Inflammatory macrophage (primary cell): ENCODE measurements around the gene IQCE.
"Not testable (repeated sequence)": the region's sequence is repeated elsewhere in the genome, so short reads cannot be mapped to it uniquely, and the experiment has no call there.

Experiments used
- DNase-seq, 2 donors: peaks; one replicate each; pipeline ENCODE4 v3.0.0-alpha.2; 2020 to 2022

The IQCE gene

DNA sequence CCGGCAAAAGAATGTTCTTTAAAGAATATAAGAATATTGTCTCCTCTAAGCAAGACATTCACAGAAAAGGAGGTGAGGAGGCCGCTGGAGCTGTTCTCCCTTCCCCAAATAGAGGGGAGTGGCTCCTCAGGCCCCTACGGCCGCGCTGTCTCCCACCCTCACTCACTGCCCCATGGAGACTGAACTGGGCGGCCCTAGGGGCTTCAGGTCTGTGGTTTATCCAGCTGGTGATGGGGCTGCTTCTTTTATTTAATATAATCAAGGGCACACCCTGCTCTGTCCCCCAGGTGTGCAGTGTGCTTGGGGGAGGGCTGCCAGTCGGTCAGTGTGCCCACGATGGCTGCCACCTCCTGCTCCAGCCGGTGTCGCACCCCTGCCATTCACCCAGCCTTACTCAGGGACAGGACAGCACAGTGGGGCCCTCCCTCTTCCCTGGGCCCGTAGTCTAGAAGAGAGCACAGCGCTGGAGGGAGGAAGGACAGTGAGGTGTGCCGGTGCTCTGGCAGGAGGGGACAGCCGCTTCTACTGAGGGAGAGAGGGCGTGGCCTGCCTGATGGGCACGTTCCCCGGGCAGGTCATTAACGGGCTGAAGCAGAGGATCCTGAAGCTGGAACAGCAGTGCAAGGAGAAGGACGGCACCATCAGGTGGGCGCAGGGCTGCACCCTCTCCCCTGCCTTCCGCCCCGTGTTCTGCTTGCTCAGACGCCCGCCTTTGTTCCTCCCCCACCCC lies 23.4 kb downstream of the IQCE start:
- no peak for DNase-seq

DNA sequence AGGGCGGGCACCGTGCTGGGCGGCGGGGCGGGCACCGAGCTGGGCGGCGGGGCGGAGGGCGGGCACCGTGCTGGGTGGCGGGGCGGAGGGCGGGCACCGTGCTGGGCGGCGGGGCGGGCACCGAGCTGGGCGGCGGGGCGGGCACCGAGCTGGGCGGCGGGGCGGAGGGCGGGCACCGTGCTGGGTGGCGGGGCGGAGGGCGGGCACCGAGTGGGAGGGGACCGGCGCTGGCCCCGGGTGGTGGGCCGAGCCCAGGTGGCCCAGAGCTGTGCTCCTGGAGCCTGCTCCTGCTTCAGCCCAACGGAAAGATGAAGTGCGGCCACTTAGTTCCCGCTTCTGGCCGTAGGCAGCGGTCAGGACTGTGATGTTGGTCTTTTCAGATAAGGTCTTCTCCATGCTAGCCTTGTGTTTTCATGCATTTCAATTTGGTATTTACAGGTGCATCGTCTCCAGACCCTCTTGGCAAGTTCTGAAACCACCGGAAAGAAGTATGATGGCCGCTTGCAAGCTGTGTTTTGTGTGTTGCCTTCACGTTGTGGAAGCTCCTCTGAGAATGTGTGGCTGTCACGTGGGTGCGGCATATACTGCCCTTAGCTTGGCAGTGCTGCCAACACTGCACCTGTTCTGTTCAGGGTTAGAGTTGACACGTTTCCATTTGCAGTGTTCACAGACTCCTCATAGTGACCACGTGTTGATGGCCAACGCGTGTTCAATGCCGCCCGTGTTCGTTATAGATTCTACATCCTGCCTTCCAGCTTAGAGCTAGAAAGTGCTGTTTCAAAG lies 25.2 kb downstream of the IQCE start:
- no peak for DNase-seq

DNA sequence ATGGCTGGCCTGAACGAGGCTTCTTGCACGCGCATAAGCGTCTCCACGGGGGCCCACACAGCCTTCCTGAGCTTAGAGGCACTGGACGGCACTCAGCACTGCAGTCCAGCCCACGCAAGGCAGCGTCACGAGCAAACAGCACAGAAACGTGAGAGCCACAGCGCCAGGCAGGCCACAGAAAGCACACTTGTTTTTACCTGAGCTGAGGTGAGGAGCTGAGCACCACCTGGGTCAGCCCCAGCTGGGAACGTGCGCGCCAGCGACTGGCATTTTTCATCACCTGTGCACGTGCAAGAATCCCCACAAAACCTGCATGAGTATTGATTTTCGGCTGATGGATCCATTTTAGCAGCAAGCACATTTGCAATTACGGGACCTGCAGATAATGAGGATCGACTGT lies 26.7 kb downstream of the IQCE start:
- no peak for DNase-seq

DNA sequence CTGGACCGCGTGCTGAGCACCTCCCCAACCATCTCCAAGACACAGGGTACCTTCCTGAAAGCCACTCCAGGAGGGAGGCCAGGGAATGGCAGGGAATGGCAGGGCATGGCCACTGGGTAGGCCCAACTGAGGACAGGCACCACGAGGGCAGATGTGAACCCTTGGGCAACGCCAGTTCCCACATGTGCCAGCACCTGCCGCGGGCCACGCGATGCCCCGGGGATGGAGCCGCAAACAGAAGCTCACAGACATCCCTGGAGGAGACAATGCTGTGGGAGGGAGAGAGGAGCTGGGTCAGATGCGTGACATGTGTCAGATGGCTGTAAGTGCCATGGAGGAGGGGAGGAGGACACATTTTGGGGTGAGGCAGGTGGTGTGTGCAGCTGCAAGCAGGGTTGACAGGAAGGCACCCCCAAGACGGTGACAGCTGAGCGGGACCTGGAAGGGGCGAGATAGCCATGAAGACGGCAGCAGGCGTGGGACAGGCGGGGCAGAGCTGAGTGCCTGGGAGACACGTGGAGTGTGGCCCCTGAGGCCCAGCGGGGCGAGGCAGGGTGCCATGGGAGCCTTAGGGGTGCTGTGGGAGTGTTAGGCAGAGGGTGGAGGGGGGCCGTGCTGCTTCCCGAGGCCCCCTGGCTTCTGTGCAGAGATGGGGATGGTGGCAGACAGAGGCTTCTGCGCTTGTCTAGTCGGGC lies 27.7 kb downstream of the IQCE start:
- DNase-seq, result no peak

DNA sequence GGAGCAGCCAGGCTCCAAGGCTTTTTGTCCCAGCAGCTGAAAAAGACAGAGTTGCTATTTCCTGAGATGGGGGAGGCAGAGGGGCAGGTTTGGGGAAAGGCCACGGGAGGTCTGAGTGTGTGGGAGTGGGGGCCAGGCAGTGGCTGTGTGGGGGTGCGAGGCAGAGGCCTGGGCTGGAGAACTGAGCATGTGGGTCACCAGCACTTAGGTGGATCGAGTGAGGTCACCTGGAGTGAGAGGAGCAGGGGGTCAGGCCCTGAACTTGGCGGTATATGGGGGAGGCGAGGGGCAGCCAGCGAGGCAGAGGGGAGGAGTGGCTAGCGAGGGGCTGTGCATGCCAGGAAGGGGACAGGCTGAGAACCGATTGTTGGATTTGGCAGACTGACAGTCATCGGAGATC lies 28.4 kb downstream of the IQCE start:
- DNase-seq, result no peak

DNA sequence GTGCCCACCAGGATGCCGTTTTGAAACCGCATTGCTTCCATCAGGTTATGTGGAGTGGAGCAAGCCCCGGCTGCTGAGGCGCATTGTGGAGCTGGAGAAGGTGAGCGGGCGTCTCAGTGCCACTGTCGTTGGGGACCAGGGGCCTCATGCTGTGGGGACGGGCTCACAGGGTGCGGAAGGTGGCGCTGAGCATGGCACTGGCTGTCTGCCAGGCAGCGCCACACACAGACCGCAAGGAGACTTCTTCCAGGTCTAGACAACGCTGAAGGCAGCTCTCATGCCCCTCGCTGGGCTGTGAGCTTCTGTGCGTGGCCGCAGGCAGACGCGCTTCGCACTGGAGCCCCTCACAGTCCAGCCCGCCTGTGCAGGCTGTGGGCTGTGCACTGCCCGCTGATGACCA lies 29.0 kb downstream of the IQCE start:
- DNase-seq, result no peak

DNA sequence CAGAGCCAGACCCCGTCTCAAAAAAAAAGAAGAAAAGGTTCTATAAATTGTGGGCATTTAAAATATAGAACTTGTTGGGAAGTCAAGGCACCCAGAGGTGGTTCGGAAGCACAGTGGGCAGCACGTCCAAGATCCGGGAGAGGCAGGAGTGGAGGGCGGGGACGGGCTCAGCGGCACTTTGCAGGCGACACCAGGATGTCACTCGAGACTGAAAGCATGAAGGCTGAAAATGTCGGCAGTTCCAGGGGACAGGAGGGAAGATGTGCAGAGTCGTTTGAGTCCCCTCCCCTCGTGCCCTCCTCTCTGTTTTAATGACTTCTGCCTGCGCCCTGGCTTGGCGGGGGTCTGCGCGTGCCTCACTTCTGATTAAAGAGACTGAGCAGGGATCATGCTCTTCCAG lies 30.6 kb downstream of the IQCE start:
- no peak for DNase-seq

DNA sequence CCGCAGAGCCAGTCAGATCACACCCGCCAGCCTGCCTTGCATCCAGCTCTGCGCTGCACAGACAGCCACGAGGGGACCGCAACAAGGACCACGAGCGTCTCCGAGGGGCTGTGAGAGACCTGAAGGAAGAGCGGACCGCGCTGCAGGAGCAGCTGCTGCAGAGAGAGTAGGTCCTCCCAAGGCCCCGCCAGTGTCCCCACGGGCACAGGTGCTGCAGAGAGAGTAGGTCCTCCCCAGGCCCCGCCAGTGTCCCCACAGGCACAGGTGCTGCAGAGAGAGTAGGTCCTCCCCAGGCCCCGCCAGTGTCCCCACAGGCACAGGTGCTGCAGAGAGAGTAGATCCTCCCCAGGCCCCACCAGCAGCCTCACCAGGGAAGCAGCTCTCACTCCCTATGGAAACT lies 31.2 kb downstream of the IQCE start:
- DNase-seq, result not testable (repeated sequence)

DNA sequence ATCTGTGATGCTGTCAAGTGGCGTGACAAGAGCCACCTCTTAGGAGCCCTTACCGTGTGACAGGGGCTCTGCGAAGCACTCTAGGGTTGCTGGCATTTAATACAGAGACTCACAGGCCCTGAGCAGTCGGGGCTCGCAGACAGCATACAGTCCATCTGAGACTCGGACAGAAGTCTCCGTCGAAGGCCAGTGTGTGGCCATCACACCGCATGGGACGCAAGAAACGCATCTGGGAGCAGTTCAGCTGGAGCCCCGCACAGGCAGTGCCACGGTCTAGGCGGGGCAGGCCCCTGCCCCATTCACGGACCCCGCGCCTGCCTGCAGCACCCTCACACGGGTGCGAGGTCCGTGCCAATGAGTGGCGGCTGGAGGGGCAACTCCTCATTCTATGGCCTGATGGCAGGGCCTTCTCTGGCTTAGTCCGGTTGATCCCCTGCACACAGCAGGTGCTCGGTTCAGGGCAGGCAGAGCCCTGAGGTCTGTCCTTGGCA lies 33.6 kb downstream of the IQCE start:
- no peak for DNase-seq

DNA sequence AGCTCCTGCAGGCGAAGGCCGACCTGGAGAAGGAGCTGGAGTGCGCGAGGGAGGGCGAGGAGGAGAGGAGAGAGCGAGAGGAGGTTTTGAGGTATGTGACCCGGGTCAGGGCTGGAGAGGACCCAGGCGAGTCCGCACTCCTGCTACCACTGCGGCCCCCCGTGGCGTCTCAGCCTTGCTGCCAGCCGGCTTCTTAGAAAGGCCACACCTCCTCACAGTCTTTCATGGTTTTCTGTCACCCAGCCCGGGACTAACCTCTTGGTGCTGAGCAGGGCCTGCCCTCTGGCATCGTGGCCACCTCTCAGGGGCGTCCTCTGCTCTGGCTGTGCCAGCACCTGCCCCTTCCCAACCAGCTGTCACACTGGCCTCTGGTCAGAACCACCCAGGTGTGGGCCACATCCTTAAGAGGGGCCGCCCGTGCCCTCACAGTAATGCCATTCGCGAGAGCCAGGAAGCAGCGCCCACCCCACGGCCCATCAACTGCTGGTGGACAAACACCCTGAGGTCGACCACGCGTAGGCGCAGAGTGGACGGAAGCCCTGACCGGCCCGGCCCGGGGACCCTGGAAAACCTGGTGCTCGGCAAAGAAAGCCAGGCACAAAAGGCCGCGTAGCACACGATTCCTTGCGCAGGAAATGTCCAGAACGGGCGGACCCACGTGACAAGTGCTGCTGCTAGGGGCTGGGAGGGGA lies 34.4 kb downstream of the IQCE start:
- no peak for DNase-seq

DNA sequence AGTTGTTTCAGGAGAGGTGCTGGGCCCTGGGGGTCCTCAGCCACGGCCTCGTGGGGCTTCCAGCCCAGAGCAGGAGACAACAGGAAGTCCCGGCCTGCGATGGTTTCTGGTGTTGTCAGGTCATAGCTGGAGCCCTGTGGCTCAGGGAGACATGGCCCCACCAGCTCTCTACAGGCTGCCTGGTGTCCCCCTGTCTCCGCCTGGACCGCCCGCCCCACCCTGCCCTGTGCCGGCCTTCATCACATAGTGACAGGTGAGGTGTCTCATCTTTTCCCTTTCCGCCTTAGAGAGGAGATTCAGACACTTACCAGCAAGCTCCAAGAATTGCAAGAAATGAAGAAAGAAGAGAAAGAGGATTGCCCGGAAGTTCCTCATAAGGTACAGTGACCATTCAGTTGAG lies 35.8 kb downstream of the IQCE start:
- DNase-seq, result no peak

DNA sequence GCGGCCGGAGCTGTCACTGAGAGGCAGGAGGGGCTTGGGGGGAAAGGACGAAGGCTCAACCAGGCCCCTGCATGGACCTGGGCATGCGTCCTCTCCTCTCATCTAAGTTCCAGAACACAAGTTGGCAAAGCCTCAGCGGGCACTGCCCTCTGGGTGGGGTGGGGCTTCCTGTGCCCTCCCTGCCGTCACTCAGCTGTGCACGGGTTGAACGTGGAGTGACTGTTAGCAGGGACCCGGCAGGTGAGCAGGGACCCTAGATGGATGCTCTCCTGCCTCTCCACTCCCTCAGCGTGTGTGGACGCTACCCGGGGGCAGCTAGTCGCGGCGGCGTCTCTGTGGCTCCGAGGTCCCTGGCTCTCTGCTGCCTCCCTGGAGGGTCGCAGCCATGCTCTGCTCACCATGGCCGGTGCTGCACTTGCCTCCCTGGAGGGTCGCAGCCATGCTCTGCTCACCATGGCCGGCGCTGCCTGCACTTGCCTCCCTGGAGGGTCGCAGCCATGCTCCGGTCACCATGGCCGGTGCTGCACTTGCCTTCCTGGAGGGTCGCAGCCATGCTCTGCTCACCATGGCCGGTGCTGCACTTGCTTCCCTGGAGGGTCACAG lies 36.6 kb downstream of the IQCE start:
- DNase-seq, result no peak

DNA sequence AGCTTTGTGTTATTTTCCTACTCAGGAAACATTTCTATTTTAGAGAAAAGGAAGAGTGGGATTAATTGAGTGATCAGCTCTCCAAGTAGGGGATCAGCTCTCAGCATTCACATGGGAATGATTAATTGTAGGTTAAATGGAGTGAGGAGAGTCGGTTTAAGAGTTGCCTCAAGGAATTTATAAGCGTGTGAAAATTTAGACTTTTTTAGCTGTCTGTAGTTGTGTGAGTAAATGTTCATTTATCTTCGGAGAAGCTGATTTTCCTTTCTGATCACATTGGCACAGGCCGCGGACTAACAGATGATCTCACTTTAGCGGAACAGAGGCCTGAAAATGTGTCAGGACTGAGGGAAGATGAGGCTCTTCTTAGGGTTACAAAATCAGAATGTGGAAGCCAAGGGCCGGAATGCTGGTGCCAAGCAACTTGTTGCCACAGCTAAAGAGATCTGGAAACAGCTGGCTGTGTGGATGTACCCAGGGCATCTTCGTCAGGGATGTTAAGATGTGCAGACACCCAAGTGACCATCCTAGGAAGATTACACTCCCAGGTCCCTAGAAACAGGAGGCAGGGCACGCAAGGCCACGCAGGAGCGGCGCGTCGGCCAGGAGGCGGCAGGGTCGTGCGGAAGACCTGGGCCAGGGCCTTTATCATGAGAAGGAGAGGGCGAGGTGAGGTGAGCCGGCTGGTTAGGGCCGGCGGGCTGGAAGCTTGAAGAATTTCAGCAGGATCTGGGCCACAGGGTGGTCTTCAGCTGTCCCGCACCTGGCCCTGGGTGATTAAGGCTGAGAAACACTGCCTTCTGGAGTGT lies 37.9 kb downstream of the IQCE start:
- DNase-seq, result no peak

DNA sequence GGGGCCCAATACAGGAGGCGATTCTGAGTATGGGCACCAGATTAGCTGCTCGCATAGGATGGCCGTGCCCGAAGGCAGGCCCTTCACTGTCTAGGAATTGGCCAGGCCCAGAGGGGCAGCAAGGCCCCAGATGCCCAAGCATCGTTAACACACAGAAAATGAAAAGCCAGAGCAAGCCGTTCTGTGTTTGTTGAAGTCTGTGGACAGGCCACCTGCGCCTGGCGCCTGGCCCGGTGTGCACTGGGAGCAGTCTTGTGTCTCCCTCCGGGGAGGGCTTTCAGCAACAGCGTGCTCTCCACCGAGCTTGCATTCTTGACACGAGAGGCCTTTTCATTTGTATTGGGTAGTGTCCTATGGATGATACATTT lies 38.5 kb downstream of the IQCE start:
- no peak for DNase-seq

DNA sequence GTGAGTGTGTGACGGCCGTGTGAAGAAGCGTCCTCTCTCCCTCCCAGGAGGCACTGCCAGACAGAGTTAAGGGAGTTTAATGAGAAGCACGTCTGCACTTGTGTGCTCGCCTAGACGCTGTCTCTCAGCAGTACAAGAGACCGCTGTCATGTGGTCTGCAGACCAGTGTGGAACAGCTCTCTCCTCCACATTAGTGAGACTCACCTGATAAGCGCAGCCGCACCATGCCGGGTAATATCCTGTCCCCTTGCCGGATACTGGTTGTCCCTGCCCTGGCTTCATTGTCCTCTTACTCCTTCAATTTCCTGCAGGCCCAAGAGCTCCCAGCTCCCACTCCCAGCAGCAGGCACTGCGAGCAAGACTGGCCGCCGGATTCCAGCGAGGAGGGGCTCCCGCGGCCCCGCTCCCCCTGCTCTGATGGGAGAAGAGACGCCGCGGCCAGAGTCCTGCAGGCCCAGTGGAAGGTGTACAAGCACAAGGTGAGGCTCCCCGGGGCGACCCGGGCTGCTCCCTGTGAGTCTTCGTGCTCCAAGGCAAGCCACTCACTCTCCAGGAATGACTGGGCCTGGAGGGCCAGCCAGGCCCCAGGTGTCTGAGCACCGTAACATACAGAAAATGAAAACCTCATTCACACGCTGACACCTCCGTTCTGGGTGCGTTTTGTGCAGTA lies 39.5 kb downstream of the IQCE start:
- no peak for DNase-seq

DNA sequence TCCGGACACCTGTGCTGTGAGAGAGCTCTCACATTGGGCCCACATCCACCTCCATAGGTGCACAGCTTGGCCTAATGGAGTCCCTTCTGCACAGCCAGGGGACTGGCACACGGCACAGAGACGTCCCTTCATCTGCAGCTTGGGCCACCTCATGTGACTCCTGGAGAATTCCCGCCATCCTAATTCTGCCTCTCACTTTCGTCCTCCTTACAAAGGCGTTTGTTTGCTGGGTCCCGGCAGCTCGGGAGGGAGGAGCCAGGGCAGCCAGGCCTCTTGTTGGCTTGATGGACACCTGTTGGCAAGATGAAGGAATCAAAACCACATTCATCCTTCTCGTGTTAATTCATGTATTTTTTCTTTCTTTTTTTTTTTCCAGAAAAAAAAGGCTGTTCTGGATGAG lies 42.3 kb downstream of the IQCE start:
- no peak for DNase-seq

DNA sequence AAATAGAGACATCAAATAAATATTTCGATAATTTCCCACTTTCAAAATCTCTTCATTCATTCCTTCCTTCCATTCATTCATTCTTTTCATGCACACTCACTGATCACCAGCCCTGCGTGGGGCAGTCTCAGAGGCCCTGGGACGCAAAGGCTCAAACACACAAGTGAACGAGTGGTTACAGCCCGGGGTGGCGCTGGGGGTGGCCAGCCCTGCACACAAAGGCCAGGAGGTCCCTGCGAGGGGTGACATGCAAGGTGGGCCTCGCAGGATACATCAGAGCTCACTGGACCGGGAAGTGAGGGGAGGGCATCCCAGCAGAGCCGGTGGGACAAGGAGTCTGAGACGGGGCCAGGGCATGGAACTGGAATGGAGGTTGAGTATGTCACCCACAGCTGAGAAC lies 43.1 kb downstream of the IQCE start:
- DNase-seq, result no peak

DNA sequence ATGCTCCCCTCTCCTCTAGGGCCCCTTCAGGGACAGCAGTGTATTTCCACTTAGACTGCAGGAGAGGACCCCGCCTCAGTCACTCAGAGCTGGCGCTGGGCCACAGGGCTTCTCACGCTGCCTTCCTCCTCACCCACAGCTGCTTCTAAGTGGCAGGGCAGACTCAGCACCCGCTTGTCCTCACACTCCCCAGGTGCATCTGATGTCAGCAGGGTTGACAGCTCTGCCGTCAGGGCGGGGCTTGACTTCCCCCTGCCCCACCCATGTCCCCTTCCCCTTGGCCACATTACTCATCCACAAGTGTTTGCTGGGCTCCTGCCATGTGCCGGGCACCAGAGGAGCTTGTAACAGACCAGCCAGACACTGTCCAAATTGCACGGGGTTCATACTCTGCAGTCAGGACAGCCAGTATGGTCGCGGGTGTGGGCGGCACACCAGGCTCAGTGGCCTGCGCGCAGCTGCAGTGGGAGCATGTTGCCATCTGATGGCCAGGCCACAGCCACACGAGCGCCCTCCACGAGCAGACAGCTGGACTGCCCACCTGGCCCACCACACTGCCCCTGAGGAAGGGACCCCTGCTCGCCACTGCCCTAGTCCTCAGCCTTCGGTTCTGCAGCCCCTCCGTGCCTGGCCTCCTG lies 43.7 kb downstream of the IQCE start:
- DNase-seq, result no peak

DNA sequence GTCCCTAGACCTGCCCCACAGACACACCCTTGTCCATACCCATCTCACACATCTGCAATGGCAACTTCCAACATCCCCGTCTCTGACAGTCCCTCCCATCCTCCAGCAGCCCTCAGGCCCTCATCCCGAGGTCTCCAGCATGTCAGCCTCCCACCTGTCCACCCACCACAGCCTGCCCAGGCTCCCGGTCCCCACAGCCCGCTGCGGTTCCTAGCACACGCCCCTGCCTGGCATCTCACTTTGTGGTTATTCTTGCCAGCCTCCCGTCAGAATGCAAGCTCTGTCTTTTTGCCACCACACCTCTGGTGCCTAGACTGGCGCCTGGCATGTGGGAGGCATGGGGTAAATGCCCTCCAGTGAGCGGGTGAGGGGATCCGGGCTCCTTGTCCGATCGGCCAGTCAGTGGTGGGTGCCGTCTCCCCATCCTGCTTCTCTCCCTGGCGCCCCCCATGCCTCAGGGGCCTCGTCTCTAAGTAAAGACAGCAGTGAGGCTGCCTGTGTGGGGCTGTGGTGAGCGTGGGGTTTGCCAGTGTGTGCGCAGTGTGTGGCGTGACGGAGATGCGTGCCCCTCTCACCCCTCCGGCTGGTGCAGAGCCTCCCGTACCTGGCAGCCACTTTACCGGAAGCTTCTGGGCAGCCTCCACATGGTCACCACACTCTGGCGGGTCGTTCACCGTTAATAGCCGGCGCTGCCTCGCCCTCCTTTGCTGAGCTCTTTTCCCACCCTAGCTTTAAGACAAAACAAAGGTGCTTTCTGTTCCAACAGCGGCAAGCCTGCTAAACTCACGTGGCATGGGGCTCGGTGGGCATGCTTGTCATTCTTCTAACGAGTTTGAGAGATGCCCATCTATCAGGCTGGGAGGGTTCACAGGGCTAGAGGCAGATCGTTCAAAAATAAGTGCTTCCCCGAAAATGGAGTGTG lies 44.5 kb downstream of the IQCE start:
- no peak for DNase-seq
